Hepatocyte (in vitro differentiated cells): Measurements from ENCODE around the gene DCLK2.

Experiments used
- EZH2phosphoT487 ChIP-seq: fragments of 200-600 bp; sonication (generic); IDR thresholded peaks from one replicate; pipeline ENCODE4 v1.6.1; 2018; ENCODE audit warnings: antibody characterized with exemption, mild to moderate bottlenecking, low read depth, moderate library complexity; ENCODE audit not compliant: unreplicated experiment, severe bottlenecking
- TF ChIP-seq, protein P1 (sequence below): fragments of 200-600 bp; sonication (generic); IDR thresholded peaks from 2 replicates; pipeline ENCODE4 v1.5.1; 2016; ENCODE audit warnings: antibody characterized with exemption, mild to moderate bottlenecking; ENCODE audit not compliant: poor library complexity

DNA sequence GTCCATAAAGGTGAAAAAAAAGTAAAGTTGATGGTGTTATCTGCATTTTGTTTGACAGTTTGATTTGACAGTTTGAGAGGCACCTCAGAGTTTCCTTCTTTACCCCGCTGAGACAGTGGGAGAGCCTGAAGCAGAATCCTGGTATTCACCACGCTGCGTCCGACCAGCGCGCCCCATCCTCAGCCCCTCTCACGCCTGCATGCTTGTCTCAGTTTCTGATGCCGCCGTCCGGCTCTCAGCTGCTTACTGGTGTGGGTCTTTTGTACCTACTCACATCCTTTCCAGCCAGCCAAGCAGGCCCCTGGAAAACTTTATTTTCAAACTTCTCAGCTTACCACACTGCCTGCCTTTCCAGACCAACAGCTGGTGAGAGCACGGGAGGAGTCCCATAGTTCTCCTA lies 175.2 kb downstream of the DCLK2 start:
- TF ChIP-seq, protein P1, sequence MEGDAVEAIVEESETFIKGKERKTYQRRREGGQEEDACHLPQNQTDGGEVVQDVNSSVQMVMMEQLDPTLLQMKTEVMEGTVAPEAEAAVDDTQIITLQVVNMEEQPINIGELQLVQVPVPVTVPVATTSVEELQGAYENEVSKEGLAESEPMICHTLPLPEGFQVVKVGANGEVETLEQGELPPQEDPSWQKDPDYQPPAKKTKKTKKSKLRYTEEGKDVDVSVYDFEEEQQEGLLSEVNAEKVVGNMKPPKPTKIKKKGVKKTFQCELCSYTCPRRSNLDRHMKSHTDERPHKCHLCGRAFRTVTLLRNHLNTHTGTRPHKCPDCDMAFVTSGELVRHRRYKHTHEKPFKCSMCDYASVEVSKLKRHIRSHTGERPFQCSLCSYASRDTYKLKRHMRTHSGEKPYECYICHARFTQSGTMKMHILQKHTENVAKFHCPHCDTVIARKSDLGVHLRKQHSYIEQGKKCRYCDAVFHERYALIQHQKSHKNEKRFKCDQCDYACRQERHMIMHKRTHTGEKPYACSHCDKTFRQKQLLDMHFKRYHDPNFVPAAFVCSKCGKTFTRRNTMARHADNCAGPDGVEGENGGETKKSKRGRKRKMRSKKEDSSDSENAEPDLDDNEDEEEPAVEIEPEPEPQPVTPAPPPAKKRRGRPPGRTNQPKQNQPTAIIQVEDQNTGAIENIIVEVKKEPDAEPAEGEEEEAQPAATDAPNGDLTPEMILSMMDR, result no peak
- TF ChIP-seq EZH2phosphoT487, result no peak
